Spleen (tissue), 7 donors: ENCODE results near the gene SLC38A5.

ENCODE experiments used
- POLR2A ChIP-seq, 3 donors: fragments of 450-650 bp; IDR thresholded peaks; one replicate each; pipeline ENCODE4 v1.5.1; 2017; ENCODE audit warnings: antibody characterized with exemption in 3 of 3, mild to moderate bottlenecking in 1 of 3
- POLR2AphosphoS5 ChIP-seq, 3 donors: sonication (generic); formaldehyde crosslinking; IDR thresholded peaks; one replicate each; pipeline ENCODE4 v1.5.1; 2017; ENCODE audit warnings: antibody characterized with exemption in 3 of 3
- TF ChIP-seq, protein P1 (sequence below), 11 experiments: fragments of 200-600 bp in 7 of 11; fragments of 450-650 bp in 4 of 11; sonication (generic) in 4 of 11; IDR thresholded peaks in 8 of 11; conservative IDR thresholded peaks in 3 of 11; 1 replicate in 7 of 11; 2 replicates in 4 of 11; pipeline versions ENCODE4 v1.4.0 to v1.8.0; 2016 to 2021; ENCODE audit warnings: antibody characterized with exemption in 11 of 11, inconsistent platforms in 4 of 11, mild to moderate bottlenecking in 1 of 11
- donor health status: DM: no; HTN: no; CAD: no; lungs with moderate emphysema.
- donor health status: DM: no; HTN: no; CAD: no.
- donor health status: DM: no; HTN: no; CAD: no.

DNA sequence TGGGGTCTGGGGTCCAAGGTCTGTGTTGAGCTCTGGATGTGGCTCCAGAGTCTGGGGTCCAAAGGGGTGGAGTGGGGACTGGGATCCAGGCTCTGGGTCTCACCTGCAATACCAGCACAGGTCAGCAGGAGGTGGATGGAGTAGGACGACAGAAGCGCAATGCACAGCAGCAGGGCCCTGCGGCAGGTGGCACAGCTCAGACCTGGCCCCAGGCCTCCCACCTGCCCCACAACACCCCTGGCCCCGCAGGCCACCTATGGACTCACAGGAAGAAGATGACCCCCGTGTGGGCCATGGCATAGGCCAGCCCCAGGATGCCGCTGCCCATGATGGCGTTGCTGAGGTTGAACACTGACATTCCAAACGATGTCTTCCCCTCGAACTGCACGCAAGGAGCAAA is 3.4 kb downstream of the SLC38A5 start:
- TF ChIP-seq, protein P1, sequence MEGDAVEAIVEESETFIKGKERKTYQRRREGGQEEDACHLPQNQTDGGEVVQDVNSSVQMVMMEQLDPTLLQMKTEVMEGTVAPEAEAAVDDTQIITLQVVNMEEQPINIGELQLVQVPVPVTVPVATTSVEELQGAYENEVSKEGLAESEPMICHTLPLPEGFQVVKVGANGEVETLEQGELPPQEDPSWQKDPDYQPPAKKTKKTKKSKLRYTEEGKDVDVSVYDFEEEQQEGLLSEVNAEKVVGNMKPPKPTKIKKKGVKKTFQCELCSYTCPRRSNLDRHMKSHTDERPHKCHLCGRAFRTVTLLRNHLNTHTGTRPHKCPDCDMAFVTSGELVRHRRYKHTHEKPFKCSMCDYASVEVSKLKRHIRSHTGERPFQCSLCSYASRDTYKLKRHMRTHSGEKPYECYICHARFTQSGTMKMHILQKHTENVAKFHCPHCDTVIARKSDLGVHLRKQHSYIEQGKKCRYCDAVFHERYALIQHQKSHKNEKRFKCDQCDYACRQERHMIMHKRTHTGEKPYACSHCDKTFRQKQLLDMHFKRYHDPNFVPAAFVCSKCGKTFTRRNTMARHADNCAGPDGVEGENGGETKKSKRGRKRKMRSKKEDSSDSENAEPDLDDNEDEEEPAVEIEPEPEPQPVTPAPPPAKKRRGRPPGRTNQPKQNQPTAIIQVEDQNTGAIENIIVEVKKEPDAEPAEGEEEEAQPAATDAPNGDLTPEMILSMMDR (IDR thresholded peaks at IDR 0.05 in 8 of 11, conservative IDR thresholded peaks at IDR 0.05 in 3 of 11) = no peak
- TF ChIP-seq POLR2A (IDR thresholded peaks at IDR 0.05) = no peak
- no peak for TF ChIP-seq POLR2AphosphoS5 (IDR thresholded peaks at IDR 0.05)
